Thyroid gland (tissue), 4 donors: ENCODE data around the gene AP4E1. TPM values are rescaled to one million over a fixed set of nuclear protein-coding genes. Genes with fewer than 3 reads are reported as not detected.

Source experiments
- DNase-seq, 2 donors: peaks; one replicate each; pipeline ENCODE4 v3.0.0-alpha.2; 2019
- H3K27ac ChIP-seq, 3 donors: fragments of 200-600 bp; sonication (generic); 1 replicate in 2 of 3; 2 replicates in 1 of 3; pipeline ENCODE4 v1.5.1; 2016 to 2019; ENCODE audit warnings: mild to moderate bottlenecking in 1 of 3, moderate library complexity in 1 of 3
- H3K27me3 ChIP-seq: fragments of 200-600 bp; sonication (generic); one replicate; pipeline ENCODE4 v1.5.1; 2019
- H3K36me3 ChIP-seq, 2 donors: fragments of 200-600 bp; sonication (generic); one replicate each; pipeline ENCODE4 v1.5.1; 2016 to 2019
- H3K4me1 ChIP-seq, 2 donors: fragments of 200-600 bp; sonication (generic); one replicate each; pipeline ENCODE4 v1.5.1; 2017 to 2019
- H3K4me3 ChIP-seq, 3 donors: fragments of 200-600 bp; sonication (generic); replicated peaks in 1 of 3; 1 replicate in 2 of 3; 2 replicates in 1 of 3; pipeline ENCODE4 v1.5.1; 2016; ENCODE audit warnings: mild to moderate bottlenecking in 1 of 3
- H3K9me3 ChIP-seq: fragments of 200-600 bp; sonication (generic); one replicate; pipeline ENCODE4 v1.5.1; 2017
- POLR2A ChIP-seq, 2 donors: fragments of 450-650 bp; IDR thresholded peaks; one replicate each; pipeline ENCODE4 v1.6.1; 2017; ENCODE audit warnings: antibody characterized with exemption in 2 of 2, mild to moderate bottlenecking in 2 of 2, moderate library complexity in 1 of 2
- WGBS, 2 donors: methylation state at CpG; one replicate each; pipeline ENCODE4 v1.1.5; 2017; 5-methylcytosine and 5-hydroxymethylcytosine counted together
- intact Hi-C: fragments of 100-400 bp; cut with DNase I; formaldehyde crosslinking; loops from one replicate; pipeline ENCODE4 v1.15.1; 2023
- total RNA-seq, 4 donors: library from RNA; depleted of rRNA; stranded (reverse); fragments of >200 nt; gene quantifications; one replicate each; pipeline ENCODE4 v1.2.3, GENCODE V29; 2016
- TF ChIP-seq, protein P1 (sequence below), 6 experiments: fragments of 200-600 bp in 3 of 6; fragments of 450-650 bp in 3 of 6; sonication (generic) in 3 of 6; IDR thresholded peaks; one replicate each; pipeline ENCODE4 v1.5.1; 2016 to 2019; ENCODE audit warnings: antibody characterized with exemption in 6 of 6, mild to moderate bottlenecking in 2 of 6, inconsistent platforms in 1 of 6, moderate library complexity in 1 of 6

Gene AP4E1
- total RNA-seq, 4 donors from 2014 or later = 9.3 to 13.3 (median 10.4) TPM

DNA sequence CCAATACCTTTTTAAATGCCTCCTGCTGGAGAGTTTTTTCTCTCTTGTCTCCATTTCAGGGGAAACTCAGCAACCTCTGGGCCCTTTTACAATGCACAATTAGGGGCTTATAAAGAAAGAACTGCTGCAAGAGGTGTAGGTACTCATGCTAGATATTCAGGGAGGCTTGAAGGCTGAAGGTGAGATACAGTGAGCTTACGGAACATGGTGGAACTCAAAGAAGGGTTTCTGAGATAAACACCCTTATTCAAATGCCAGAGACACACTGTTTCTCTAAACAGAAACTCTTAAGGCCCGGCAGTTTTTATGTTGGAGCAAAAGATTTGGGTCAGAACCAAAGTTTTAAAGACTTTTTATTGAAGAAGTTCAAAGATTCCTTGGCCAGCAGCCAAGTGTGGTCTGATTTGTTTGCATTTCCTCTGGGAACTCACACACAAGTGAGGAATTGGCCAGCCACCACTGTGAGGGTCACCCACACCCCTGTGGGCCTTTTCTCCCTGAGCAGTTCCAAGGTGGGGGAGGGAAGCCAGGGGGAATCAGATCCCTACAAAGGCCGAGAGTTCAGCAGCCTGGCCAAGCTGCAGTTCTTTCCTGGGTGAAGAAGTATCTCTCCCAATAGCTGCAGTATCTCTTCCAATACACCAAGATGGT, 138.4 kb downstream of the AP4E1 start:
- Histone ChIP-seq H3K36me3 (no peaks in the 10 kb centered on the region), H3K4me3 (no peak overlapping the region), H3K9me3 (no peaks in the 10 kb centered on the region), H3K27ac (peak overlapping the region in 1 of 3 donors; percentile 45), H3K27me3 (no peaks in the 10 kb centered on the region), H3K4me1 (peaks cover 17 to 31% of the 10 kb centered on the region in 2 donors)
- TF ChIP-seq, protein P1, sequence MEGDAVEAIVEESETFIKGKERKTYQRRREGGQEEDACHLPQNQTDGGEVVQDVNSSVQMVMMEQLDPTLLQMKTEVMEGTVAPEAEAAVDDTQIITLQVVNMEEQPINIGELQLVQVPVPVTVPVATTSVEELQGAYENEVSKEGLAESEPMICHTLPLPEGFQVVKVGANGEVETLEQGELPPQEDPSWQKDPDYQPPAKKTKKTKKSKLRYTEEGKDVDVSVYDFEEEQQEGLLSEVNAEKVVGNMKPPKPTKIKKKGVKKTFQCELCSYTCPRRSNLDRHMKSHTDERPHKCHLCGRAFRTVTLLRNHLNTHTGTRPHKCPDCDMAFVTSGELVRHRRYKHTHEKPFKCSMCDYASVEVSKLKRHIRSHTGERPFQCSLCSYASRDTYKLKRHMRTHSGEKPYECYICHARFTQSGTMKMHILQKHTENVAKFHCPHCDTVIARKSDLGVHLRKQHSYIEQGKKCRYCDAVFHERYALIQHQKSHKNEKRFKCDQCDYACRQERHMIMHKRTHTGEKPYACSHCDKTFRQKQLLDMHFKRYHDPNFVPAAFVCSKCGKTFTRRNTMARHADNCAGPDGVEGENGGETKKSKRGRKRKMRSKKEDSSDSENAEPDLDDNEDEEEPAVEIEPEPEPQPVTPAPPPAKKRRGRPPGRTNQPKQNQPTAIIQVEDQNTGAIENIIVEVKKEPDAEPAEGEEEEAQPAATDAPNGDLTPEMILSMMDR (IDR thresholded peaks at IDR 0.05) = no peak
- no peak for TF ChIP-seq POLR2A (IDR thresholded peaks at IDR 0.05)
- DNase-seq = peak; percentile 69 to 81
- 9 to 21% methylated on average over 3 of the region's 3 CpGs for WGBS, 2 donors
- intact Hi-C loops = no loop called here

DNA sequence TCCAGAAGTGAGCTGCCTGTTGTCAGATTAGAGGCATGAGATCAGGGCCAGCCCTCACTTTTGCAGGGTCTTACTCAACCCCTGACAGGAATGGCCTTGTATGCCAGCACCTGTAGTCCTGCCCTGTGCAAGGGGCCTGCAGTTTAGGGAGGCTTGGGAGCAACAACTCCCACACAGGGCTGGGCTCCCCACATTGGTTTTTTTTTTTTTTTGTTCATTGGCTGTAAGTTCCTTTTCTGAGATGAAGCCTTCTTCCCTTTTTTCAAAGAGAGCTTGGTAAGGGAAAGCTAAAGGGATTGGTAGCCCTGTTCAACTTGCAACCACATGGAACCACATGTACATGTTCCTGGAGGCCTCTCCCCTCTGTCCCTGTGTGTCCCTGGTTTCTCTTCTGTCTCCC, 139.8 kb downstream of the AP4E1 start:
- DNase-seq = no peak
- TF ChIP-seq POLR2A (IDR thresholded peaks at IDR 0.05) = no peak
- TF ChIP-seq, protein P1 (IDR thresholded peaks at IDR 0.05) = no peak
- Histone ChIP-seq H3K4me1 (peaks cover 21 to 35% of the 10 kb centered on the region in 2 donors), H3K27ac (no peak overlapping the region), H3K9me3 (no peaks in the 10 kb centered on the region), H3K27me3 (no peaks in the 10 kb centered on the region), H3K36me3 (no peaks in the 10 kb centered on the region), H3K4me3 (no peak overlapping the region)
- intact Hi-C loops = no loop called here

DNA sequence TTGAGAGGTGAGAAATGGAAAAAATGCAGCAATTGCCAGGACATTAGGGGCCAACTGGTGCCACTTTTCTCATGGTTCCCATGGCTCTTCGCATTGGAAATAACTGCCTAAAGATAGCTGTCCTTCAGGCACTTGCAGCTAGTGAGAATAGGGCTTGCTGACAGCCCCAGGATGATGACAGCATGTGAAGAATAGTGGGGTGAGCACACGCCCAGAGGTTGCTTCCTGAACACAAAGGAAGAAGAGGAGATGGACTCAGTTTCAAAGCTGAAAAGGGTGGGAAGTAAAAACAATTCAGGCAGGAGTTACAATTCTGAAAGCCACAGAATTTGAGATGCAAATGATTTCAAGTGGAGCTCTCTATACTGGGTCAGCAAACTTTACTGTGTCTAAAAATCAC, 140.6 kb downstream of the AP4E1 start:
- no peak for DNase-seq
- intact Hi-C loops = no loop called here
- 83 to 87% methylated on average over 2 of the region's 2 CpGs for WGBS, 2 donors
- Histone ChIP-seq H3K36me3 (no peaks in the 10 kb centered on the region), H3K27me3 (no peaks in the 10 kb centered on the region), H3K4me1 (peaks cover 21 to 35% of the 10 kb centered on the region in 2 donors), H3K4me3 (no peak overlapping the region), H3K27ac (no peak overlapping the region), H3K9me3 (no peaks in the 10 kb centered on the region)
- TF ChIP-seq, protein P1 (IDR thresholded peaks at IDR 0.05) = no peak
- no peak for TF ChIP-seq POLR2A (IDR thresholded peaks at IDR 0.05)

DNA sequence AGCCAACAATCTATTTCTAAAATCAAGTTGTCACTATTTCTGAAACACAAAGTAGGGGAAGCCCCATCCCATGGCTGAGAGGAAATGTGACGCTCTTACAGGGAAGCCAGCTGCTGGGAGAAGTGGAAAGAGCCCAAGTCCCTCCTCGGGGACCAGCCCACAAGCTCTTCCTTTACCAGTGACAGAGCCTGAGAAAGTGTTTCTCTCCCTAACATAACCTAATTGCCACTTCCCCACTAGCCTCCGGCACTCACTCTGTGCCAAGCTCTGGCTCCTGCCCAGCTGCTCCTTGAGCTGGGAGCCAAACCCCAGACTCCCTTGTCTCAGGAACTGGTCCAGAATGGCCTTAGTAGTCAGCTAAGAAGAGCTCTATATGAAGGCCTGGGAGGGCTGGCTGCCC, 143.3 kb downstream of the AP4E1 start:
- DNase-seq = peak; percentile 46 to 58
- H3K4me1 ChIP-seq = peaks cover 19 to 29% of the 10 kb centered on the region in 2 donors
- no peak overlapping the region for H3K4me3 ChIP-seq
- intact Hi-C loops = no loop called here
- H3K36me3 ChIP-seq = no peaks in the 10 kb centered on the region
- H3K9me3 ChIP-seq = no peaks in the 10 kb centered on the region
- H3K27me3 ChIP-seq = no peaks in the 10 kb centered on the region
- TF ChIP-seq POLR2A (IDR thresholded peaks at IDR 0.05) = no peak
- TF ChIP-seq, protein P1 (IDR thresholded peaks at IDR 0.05) = no peak
- 12 to 38% methylated on average over 3 of the region's 3 CpGs for WGBS, 2 donors
- H3K27ac ChIP-seq = no peak overlapping the region

DNA sequence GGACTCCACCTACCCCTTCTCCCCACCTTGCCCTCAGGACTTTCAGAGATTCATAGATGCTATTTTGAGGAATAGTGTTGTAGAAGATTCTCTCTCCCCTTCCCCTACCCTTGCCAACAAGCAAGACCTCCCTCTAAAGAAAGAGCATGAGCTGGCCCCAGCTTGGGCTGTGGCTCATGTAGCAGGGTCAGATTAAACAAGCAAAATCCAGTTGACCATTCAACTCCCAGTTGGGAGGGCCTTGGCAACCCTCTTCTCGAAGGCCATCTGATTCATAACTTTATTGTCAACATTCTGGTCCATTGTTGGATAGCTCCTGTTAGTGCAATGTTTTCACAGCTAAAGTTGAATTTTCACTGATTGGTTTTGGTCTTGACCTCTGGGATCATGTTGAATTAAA, 145.1 kb downstream of the AP4E1 start:
- no peaks in the 10 kb centered on the region for H3K9me3 ChIP-seq
- H3K27ac ChIP-seq = no peak overlapping the region
- DNase-seq = no peak
- no peak overlapping the region for H3K4me3 ChIP-seq
- 73 to 86% methylated on average over 1 of the region's 1 CpG for WGBS, 2 donors
- H3K4me1 ChIP-seq = peaks cover 8 to 11% of the 10 kb centered on the region in 2 donors
- TF ChIP-seq, protein P1 (IDR thresholded peaks at IDR 0.05) = no peak
- no peak for TF ChIP-seq POLR2A (IDR thresholded peaks at IDR 0.05)
- H3K36me3 ChIP-seq = no peaks in the 10 kb centered on the region
- intact Hi-C loops = no loop called here
- no peaks in the 10 kb centered on the region for H3K27me3 ChIP-seq
